NCI-H1048 (cell line): ENCODE results near the gene FOXO4.

ENCODE experiments used
- DNase-seq: peaks from one replicate; lab custom pipeline; 2025; lab: John Stamatoyannopoulos, UW

Gene FOXO4

DNA sequence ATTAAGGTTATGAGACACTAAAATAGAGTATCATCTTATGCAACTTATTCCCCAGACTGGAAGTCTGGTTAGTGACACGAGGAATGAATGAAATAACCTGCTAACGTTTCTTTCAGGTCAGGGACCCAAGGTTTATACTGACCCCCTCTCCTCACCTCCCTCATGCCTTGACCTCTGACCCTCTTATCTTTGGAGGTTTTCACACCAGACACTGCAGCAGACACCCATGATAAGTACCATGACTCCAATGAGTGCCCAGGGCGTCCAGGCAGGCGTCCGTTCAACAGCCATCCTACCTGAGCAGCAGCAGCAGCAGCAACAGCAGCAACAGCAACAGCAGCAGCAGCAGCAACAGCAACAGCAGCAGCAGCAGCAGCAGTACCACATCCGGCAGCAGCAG, 44.8 kb downstream of the FOXO4 start:
- no peak for DNase-seq

GRCh38 chrX:71143508-71143907, 47.9 kb downstream of the FOXO4 start:
- no peak for DNase-seq

- DNase-seq, result no peak
These were observed 49.0 kb downstream of the FOXO4 start, which contains the start of gene NLGN3 for GRCh38 chrX:71144651-71145050. Gene NLGN3 (plus strand): TSS chrX:71144841. CDS start chrX:71147750, 2,909 bp downstream.

- DNase-seq, result no peak
These were observed 52.0 kb downstream of the FOXO4 start for GRCh38 chrX:71147496-71148277.

- no peak for DNase-seq
These were observed 52.6 kb downstream of the FOXO4 start for GRCh38 chrX:71148278-71148663.

GRCh38 chrX:71151366-71151765, 55.7 kb downstream of the FOXO4 start:
- DNase-seq, result no peak
